HG03520 (cell line): ENCODE data around the gene BCL2.
A peak's percentile ranks its signal among the peaks of the same experiment; 100 is the strongest.

ENCODE experiments used
- ATAC-seq: cut with Tn5 transposase; IDR thresholded peaks from one replicate; pipeline ENCODE4 v1.9.1; 2021; ENCODE audit warnings: mild to moderate bottlenecking, moderate library complexity; ENCODE audit not compliant: unreplicated experiment

Gene BCL2

DNA sequence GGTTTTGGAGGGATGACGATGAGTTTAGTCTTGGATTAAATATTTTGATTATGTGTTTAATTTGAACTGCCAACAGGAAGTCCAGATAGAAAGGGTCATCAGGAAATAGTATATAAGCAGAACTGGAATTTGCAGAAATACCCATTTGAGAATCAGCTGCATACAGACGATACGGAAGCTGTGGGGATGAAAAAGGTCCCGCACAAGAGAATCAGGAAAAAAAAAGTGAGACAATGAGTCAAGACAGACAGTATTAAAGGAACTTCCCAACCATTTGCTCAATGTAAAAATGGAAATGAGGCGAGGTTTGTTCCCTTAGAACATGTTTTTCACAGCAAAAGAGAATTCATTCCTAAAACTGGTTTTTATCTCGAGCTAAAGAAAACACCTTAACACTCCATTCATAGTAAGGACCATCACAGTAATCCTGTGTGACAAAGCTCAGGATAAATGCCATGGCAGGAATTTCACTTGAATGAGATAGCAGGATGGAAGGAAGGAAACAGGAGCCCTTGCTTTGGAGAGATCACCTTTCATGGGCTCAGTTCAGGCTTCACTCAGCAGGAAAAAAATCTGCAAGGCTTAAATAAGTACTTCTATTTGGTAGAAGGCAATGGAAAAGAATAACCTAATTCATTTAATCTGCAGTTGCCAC is 29.3 kb downstream of the BCL2 start:
- no peak for ATAC-seq

DNA sequence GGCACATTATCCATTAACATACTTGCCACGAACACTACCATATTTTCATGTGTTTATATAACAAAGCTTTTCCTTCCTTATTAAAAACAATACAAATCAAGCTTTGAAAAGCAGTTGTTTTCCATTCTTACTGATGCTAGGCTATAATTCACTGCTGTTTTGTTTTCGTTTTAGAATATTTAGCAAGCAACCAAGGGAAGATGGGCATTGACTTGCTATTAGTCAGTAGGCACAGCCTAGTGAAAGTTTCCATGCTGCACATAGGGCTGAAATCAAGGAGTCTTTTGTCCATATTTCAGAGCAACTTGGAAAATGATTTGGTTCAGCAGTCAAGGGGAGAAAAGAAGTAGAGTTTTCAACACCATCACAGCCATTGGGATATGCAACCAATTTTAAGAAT is 31.3 kb downstream of the BCL2 start:
- ATAC-seq = no peak

DNA sequence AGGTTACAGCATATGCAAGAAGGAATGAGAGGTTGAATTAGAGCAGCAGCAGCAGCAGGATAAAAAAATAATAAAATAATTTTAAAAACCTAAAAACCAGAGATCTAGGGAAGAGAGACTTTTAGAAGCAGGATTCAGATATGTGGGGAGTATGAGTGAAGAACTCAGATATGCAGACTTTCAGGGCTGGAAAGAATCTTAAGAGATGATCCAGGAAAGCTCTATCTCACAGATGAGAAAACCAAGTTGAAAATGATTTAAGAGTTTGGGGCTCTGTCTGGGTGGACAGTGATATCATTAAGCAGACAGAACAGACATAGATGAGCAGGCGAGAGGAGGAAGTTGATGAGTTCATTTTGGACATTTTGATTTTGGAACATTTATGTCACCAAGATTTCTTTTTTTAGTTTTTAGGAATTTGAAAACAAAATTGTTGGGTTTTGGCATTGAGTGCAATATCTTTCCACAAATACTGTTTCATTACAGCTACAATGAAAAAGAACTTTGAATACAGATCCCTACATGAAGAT is 31.8 kb downstream of the BCL2 start:
- ATAC-seq = no peak

DNA sequence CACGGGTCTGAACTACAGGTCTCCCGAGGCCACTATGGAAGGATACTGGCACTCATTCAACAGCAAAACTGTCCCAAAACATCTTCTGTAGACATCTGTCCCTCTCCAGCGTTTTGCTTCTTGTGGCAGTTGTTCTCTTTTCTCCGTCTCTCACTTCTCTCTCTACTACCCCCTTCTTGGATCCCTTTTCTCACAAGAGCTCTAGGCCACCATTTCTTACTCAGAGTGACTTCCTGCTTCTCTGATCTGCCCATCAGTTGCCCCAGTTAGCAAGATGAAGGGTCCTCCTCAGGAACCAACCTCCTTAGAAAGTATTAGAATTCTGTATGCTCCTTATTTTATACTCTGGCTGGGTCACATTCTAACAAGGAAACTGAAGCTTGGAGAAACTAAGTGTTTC is 32.6 kb downstream of the BCL2 start:
- ATAC-seq = no peak

DNA sequence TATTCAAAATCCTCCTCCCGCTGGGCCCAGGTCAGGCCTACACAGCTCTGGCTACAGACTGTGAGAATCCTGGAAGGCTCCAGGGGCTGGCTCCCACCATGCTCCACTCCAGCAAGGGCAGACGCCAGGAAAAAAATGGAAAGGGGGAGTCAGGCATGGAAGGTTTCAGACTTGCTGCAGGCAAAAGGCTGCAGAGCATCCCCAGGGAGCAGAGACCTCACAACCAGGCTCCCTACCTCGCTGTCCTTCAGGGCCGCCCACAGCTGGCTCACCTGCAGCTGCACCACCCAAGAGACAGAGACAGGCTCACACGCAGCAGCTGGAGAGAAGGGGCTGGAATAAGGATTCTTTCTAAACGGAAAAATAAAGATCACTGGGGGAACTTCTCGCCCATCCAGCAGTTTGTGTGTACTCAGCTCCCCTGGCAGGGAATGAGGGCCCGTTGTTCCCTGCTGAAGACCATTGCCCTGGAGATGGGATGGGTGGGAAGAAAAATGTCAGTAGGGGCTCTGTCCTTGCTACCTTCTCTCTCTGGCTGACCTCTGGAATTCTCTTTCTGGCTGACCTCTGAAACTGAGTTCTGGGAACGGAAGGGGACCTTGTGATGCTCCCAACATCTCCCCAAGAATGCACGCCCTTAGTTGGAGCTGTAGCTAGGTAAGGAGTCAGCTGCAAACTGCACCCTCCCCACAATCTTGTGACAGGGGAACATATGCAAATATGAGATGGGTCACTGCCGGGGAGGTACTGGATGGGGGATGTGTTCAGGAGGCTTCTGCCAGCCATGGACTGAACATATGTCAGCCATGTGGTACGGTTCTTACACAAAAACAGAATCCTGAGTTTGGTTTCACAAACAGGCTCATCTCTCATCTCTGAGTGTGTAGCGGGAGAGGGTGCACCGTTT is 34.5 kb downstream of the BCL2 start:
- peak; percentile 95 for ATAC-seq

DNA sequence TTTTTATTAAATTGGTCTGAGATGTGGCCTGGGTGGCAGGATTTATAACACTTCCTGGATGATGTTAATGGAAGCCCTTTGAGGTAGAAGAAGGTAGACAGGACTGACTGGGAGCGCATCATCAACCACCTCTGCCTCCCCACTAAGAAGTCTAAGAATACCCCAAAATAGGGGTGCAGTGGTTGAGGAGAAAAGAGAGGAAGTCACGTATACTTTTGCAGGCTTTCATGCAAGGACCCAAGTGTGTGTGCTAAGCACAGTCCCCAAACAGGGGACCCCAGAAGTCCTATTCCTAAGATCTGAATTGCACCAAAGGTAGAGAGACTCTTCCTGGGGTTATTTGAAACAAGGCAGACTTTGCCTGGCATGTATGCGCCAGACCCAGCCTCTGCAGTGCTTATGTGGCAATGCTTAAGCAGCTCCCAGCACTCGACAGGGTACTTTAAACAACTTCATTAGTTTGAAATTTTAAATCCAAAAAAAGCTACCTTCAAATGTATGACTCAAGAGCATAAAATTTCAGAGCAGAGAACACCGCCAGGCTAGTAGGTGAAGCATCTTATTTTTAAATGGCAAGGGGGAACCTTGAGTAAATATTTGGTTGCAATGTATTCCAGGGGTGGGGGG is 35.3 kb downstream of the BCL2 start:
- ATAC-seq = no peak

DNA sequence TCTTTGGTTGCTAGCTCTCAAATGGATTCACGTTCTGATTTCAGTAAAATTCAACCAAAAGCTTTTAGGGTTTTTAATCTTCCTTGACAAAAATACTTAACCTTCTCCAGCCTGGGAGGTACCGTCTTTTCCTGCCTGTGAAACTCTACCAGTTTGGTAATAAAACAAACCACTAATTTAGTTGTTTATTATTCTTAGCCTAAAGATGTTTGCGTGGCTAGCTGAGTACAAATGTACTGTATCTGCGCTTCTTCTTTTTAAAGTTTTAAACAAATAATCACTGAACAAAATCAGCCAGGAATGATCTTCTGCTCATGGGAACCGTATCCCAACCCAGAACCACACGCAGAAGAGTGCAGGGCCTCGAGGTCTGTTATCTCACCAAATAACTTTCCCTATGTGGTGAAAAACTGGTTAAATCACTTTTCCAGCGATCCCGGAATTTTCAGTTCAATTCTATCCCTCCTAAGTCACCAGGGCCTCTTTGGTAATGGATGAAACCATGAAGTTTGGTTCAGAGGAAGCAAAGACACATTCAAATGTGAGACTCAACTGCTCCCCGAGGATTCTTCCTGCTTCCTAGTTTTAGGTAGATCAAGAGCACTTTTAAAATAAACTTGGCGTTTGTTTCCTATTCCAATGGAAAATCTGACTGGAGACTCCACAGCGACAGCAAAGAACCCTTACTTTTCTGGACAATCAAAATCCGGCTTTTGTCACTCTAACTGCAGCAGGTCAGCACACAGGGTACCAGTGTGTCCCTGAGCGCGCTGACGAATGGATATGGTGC is 36.1 kb downstream of the BCL2 start:
- no peak for ATAC-seq

DNA sequence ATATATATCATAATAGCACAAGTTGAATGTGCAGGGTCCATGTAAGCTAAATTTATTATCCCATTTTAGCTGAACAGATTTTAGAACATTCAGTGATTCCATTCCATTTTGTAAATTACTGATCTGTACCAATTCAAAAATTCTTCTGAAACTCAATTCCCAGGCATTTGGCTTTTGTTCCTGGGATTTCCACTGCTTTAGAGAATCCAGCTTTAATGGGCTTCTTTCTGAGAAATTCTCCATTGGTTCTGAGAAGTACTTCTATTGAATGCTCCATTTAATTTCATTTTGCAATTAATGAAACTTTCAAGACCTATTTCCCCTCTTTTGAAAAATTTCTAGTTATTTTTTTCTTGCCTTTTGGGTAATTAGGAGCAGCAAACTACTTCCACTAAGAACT is 36.8 kb downstream of the BCL2 start:
- ATAC-seq = no peak

DNA sequence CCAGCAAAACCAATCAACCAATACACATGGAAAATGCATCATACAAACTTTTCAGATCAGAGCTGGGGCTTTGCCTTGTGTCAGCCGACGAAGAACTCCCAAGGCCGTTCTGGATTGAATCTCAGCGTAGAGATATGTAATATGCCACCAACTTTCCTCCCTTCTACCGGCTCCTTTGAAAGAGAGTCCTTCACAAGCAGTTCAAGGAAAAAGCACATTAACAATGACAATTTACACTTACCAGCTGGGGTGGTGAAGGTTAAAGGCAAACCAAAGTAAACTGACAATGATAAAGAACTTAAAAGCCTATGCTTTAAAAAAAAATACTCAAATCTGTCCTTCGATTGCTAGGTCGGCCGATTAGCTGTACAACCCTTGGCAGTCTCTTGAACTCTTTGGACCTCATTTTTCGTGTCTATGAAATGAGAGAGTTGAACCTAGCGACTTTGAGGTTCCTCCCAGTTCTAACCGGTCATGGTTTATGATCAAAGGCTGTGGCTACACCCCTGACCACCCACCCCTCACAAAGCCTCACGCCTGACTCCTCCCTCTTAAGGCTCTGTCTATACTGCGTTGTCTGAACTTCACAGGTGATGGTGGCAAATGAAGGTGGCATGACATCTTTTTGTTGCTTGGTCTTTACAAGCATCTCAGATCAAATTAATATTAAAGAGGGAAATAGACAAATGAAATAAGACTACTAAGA is 46.2 kb downstream of the BCL2 start:
- no peak for ATAC-seq

DNA sequence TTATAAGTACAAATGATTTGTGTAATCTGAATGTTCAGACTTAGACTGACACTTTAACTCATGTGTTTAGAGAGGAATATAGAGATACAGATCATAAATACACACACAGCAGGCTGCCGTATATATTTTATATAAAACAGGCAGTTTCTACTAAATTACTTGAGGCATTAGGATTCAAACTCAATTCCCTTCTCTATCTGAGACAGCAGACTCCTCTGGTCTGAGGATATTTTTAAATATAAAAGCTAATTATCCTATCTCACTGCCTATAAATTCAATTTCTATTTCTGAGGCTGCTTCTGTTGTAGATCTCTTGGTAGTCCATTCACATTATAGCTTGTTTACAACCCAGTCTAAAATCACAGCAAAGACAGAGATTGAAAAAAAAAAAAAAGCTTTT is 46.9 kb downstream of the BCL2 start:
- ATAC-seq = no peak

DNA sequence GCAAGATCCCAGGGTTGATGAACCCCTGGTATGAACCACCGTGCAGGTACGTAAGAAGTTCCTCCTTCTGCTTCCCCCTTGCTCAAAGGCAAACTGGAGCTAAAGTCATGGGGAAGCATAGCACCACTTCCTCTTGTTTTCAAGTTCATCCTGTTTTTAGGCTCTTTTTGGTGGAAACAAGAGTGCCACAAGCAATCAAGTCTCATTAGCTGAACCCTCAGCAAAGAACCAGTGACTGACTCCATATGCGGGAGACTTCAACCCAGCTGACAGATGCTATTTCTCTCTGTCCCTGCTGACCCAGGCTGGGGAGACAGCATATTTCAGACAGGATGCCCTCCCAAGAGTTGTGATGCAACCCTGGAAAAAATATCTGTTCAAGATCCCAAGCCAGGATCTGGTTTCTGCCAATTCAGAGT is 47.7 kb downstream of the BCL2 start:
- ATAC-seq = no peak

DNA sequence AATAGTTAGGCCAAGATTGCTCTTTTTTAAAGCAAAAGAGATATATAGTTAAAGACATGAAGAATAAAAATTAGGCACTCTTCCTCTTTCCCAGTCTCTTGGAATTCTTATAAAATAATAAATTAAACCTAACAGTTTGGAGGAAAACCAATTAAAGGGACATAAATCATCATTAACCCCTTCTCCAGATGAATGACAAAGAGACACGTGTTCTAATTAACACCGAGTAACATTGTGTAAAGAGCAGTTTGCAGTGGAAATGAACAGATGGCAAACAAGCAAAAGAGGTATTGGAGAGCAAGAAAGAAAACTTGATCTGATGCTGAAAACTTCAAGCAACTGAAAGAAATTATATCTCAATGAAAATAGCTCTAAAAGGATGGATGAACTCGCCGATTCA is 48.4 kb downstream of the BCL2 start:
- ATAC-seq = no peak

DNA sequence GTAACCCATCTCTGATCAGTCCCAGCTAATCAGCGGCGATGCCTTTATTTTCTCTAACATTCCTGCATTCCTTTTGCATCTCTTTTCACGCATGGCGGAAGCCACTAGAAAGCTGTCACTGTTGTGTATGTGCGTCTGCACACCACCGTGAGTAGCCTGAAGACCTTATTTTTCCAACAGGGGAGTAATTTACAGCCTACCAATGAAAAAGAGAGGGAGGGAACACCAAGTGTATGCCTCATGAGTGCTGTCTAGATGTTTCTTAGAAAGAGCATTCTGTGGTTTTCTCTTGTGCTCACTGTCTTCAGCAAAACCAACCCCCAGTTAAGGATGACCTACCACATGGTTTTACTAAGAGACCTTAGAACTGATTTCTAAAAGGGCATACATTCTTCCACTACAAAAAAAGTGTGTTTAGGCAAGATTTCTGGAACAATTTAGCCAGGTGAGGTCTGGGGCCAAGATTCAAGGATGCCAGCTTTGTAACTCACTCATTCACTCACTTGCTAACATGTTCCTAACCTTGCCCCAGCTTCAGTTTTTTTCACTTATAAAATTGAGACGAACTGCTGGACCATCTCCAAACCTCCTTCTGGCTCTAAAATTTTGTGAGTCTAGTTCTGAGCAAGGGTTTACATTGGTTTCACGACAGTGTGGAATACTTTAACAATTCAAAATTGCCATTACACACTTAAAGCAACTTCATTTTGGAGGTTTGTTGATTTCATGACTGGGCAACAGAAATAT is 51.4 kb downstream of the BCL2 start:
- ATAC-seq = no peak

DNA sequence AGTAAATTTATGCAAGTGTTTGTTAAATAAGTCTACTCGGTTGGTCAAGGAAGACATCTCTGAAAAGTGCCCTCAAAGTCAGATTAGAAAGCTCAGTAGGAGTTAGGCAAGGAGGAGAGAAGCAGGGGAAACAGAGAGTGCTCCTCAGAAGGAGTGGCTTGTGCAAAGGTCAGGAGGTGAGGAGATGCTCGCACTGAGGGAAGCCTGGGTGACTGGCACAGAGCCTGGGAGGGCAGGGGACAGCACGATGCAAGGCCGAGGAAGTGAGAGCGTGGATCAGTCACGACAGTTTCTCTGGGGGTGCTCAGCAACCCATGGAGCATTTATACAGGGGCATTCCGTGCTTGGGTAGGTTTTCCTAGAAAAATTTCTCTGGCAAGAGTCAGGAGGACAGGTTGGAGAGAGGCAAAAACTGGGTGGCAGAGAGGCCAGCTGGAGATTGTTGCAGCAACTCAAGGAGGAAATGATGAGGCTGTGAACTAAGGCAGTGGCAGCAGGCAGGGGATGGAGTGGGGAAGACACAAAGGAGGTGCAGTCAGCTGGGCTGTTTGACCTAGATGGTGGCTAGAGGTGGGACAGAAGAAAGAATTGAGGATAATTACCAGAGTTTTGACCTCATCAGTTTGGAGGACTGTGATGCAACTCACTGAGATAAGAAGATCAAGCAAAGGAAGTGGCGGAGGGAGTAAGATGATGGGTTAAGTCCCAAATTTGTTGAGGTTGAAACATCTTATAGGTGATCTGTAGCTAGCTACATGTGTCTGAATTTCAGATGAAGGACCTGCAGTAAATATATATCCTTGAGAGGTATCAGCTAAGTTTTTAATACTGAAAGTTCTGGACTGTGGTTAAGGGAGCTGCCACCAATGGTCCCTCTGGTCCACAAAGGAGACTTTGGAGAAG is 52.4 kb downstream of the BCL2 start:
- no peak for ATAC-seq

DNA sequence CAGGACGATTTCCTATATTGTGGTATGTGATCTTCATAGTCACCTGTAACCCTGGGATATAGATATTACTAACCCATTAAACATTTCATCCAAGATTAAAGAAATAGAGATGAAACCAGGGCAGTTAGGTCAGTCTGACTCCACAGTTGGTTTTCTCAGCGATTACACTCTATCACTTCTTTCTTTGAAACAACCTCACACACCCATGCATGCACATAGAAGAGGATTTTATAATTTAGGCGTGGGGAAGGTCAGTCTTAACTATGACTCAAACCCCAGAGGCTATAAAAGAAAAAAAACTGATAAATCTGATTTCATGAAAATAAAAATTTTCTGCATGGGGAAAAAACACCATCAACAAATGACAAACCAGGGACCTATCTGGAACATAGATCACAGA is 54.2 kb downstream of the BCL2 start:
- no peak for ATAC-seq

DNA sequence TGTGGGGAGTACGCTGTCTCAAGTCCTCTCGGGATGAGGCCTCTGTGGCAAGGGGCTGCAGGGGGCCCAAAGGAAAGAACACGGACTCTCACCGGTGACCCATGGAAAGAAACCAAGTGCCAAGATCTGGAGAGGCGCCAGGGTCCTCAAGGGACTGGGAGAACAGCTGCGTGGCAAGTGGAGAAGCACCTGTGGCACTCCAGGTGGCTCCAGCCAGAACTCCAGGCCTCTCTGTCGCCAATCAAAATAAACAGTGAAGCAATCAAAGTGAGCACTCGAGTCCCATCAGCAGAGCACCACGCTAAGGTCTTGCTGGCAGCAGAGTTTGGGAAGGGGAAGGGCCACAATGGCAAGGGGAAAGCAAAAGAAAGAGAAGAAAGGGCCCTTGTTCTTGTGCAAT is 54.7 kb downstream of the BCL2 start:
- no peak for ATAC-seq

DNA sequence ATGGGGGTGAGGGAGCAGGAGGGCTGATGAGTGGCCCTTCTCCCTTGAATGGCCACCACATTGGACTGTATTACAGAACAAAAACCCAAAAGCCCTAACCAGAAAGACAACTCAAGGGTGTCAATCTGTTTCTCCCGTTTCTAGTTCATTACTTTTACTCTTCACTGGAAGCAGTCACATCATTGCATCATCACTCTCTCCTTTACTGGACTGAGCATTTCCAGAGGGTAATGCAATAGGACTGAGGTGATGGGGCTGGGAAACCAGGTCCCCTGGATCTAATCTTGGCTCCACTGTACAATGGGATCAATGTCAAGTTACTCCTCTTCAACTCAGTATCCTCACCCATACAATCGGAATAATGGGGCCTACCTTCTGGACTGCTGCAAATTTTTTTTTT is 56.1 kb downstream of the BCL2 start:
- no peak for ATAC-seq
